Cardiac fibroblast (primary cell): ENCODE results near the gene CYTH1.

Experiments
- DNase-seq, 2 donors: peaks; one replicate each; pipeline versions ENCODE4 v3.0.0 to v3.0.0-alpha.2; 2010; ENCODE audit warnings: low read depth in 2 of 2
- H3K4me3 ChIP-seq, 2 donors: replicated peaks in 1 of 2; 1 replicate in 1 of 2; 2 replicates in 1 of 2; pipeline ENCODE4 v1.5.1; 2011; ENCODE audit warnings: low read depth in 2 of 2, low read length in 2 of 2, mild to moderate bottlenecking in 2 of 2, moderate library complexity in 1 of 2
- CTCF ChIP-seq: IDR thresholded peaks from one replicate; pipeline ENCODE4 v1.5.1; 2011; ENCODE audit warnings: low read depth, mild to moderate bottlenecking, low read length, inconsistent platforms

Gene CYTH1

GRCh38 chr17:78789663-78790181 lies 7.6 kb upstream of the CYTH1 start:
- peak; percentile 57 to 68 for DNase-seq
- H3K4me3 ChIP-seq = no peak overlapping the region
- no peak for TF ChIP-seq CTCF

- no peak overlapping the region for H3K4me3 ChIP-seq
- DNase-seq = peak in 1 of 2 donors; percentile 24
- TF ChIP-seq CTCF = no peak
Observed at GRCh38 chr17:78789149-78789662, 7.1 kb upstream of the CYTH1 start.

- no peak for DNase-seq
- no peak overlapping the region for H3K4me3 ChIP-seq
- TF ChIP-seq CTCF = no peak
Observed at GRCh38 chr17:78788451-78788850, 6.4 kb upstream of the CYTH1 start.

- DNase-seq = no peak
- no peak for TF ChIP-seq CTCF
- H3K4me3 ChIP-seq = no peak overlapping the region
Observed at GRCh38 chr17:78787444-78787843, 5.4 kb upstream of the CYTH1 start.

- DNase-seq = no peak
- H3K4me3 ChIP-seq = no peak overlapping the region
- no peak for TF ChIP-seq CTCF
Observed at GRCh38 chr17:78785663-78786057, 3.6 kb upstream of the CYTH1 start.

- TF ChIP-seq CTCF = no peak
- H3K4me3 ChIP-seq = no peak overlapping the region
- no peak for DNase-seq
Observed at GRCh38 chr17:78785011-78785662, 3.1 kb upstream of the CYTH1 start.
